ENCODE measurements around the gene ABO. TPM values are rescaled to one million over a fixed set of nuclear protein-coding genes. Genes with fewer than 3 reads are reported as not detected.

ABO gene
- total and polyA plus RNA-seq, 9 of the 15 experiments (the other 6 are each of a cell fraction or from before 2014, with no cell fraction given), result 5.0 to 21.9 (median 11.9) TPM

DNA sequence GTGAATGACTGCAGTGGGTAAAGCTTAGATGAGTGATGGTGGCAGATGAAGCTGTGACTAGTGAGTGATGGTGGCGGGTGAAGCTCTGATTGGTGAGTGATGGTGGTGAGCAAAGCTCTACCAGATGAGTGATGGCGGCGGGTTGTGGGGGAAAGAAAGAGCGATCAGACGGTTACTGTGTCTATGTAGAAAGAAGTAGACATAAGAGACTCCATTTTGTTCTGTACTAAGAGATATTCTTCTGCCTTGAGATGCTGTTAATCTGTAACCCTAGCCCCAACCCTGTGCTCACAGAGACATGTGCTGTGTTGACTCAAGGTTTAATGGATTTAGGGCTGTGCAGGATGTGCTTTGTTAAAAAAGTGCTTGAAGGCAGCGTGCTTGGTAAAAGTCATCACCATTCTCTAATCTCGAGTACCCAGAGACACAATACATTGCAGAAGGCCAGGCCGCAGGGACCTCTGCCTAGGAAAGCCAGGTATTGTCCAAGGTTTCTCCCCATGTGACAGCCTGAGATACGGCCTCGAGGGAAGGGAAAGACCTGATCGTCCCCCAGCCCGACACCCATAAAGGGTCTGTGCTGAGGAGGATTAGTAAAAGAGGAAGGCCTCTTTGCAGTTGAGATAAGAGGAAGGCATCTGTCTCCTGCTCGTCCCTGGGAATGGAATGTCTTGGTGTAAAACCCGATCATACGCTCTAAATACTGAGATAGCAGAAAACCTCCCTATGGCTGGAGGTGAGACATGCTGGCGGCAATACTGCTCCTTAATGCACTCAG lies 8.4 kb upstream of the ABO start (continued):
- TF ChIP-seq UBTF (IDR thresholded peaks at IDR 0.05; ENCODE audit: borderline replicate concordance in 1 of 2, low read depth in 2 of 2, low read length in 2 of 2) (peak in 1 of 2 experiments; percentile 64; a peak in 1 of 4 replicates), PRDM10 (IDR thresholded peaks at IDR 0.05; ENCODE audit: partially characterized antibody) (peak; percentile 48), FOXA3 (CRISPR knock-in tag; conservative IDR thresholded peaks at IDR 0.05 in 1 of 2, IDR thresholded peaks at IDR 0.05 in 1 of 2) (peak; percentile 88 to 99), MEIS2 (IDR thresholded peaks at IDR 0.05; ENCODE audit: partially characterized antibody) (peak; percentile 40), GATAD2A (IDR thresholded peaks at IDR 0.05) (0 out of 2 replicates have a peak, but pooled peaks have one; percentile 35), ARID1B (IDR thresholded peaks at IDR 0.05) (peak; percentile 99), ZKSCAN8 (CRISPR knock-in tag; IDR thresholded peaks at IDR 0.05) (0 out of 2 replicates have a peak, but pooled peaks have one; percentile 21), EP400 (IDR thresholded peaks at IDR 0.05) (peak; percentile 66), ESRRA (IDR thresholded peaks at IDR 0.05; ENCODE audit: borderline replicate concordance, low read depth) (peak; percentile 47; the same call in 1 of the 2 replicates), DPF2 (IDR thresholded peaks at IDR 0.05) (peak; percentile 95), POLR2AphosphoS5 (IDR thresholded peaks at IDR 0.05; ENCODE audit: control insufficient read depth, insufficient read depth, low read depth, low read length) (peak; percentile 76), MEF2D (tag; conservative IDR thresholded peaks at IDR 0.05; ENCODE audit: low read depth) (peak; percentile 91), ZNF311 (CRISPR knock-in tag; IDR thresholded peaks at IDR 0.05) (peak; percentile 89), ZNF583 (CRISPR knock-in tag; IDR thresholded peaks at IDR 0.05) (peak; percentile 97; the same call in 1 of the 2 replicates), SP1 (CRISPR knock-in tag; IDR thresholded peaks at IDR 0.05) (peak; percentile 76), ZBTB17 (CRISPR knock-in tag; IDR thresholded peaks at IDR 0.05) (peak; percentile 84), SMARCA4 (IDR thresholded peaks at IDR 0.05) (peak; percentile 95)
- TF ChIP-seq, protein P1, sequence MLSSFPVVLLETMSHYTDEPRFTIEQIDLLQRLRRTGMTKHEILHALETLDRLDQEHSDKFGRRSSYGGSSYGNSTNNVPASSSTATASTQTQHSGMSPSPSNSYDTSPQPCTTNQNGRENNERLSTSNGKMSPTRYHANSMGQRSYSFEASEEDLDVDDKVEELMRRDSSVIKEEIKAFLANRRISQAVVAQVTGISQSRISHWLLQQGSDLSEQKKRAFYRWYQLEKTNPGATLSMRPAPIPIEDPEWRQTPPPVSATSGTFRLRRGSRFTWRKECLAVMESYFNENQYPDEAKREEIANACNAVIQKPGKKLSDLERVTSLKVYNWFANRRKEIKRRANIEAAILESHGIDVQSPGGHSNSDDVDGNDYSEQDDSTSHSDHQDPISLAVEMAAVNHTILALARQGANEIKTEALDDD (IDR thresholded peaks at IDR 0.05), result peak; percentile 92
- TF ChIP-seq, protein P2, sequence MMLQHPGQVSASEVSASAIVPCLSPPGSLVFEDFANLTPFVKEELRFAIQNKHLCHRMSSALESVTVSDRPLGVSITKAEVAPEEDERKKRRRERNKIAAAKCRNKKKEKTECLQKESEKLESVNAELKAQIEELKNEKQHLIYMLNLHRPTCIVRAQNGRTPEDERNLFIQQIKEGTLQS (IDR thresholded peaks at IDR 0.05), result peak; percentile 51
- TF ChIP-seq, protein P2 (CRISPR knock-in tag; conservative IDR thresholded peaks at IDR 0.05), result peak; percentile 82; the same call in 1 of the 2 replicates

Data from K562 (cell line).